ENCODE measurements around the gene AP4E1.
"Not testable (repeated sequence)": the region's sequence is repeated elsewhere in the genome, so short reads cannot be mapped to it uniquely, and the experiment has no call there.

The AP4E1 gene

GRCh38 chr15:50939911-50940310, 31.4 kb downstream of the AP4E1 start:
- FAIRE-seq, result no peak
- no peak for DNase-seq (ENCODE audit: extremely low spot score, insufficient read length, low read depth)

- FAIRE-seq, result peak; percentile 21
These were observed 32.0 kb downstream of the AP4E1 start for GRCh38 chr15:50940506-50940905.

GRCh38 chr15:50943638-50944037, 35.2 kb downstream of the AP4E1 start:
- FAIRE-seq (no peak), DNase-seq (ENCODE audit: extremely low spot score, insufficient read length, low read depth) (no peak)

More at GRCh38 chr15:50940506-50940905, 32.0 kb downstream of the AP4E1 start:
- DNase-seq (ENCODE audit: extremely low spot score, insufficient read length, low read depth), result no peak

GRCh38 chr15:50944672-50945071, 36.2 kb downstream of the AP4E1 start:
- no peak for FAIRE-seq
- no peak for DNase-seq (ENCODE audit: extremely low spot score, insufficient read length, low read depth)

- FAIRE-seq (no peak), DNase-seq (ENCODE audit: extremely low spot score, insufficient read length, low read depth) (no peak)
These were observed 37.2 kb downstream of the AP4E1 start for GRCh38 chr15:50945725-50946124.

- not testable (repeated sequence) for DNase-seq (ENCODE audit: extremely low spot score, insufficient read length, low read depth); FAIRE-seq
These were observed 42.3 kb downstream of the AP4E1 start for GRCh38 chr15:50950745-50951144.

GRCh38 chr15:50953302-50953701, 44.8 kb downstream of the AP4E1 start:
- DNase-seq (ENCODE audit: extremely low spot score, insufficient read length, low read depth), result no peak
- FAIRE-seq, result no peak

GRCh38 chr15:50954837-50955236, 46.4 kb downstream of the AP4E1 start:
- DNase-seq (ENCODE audit: extremely low spot score, insufficient read length, low read depth); FAIRE-seq: not testable (repeated sequence)

GRCh38 chr15:50959717-50960116, 51.2 kb downstream of the AP4E1 start:
- DNase-seq (ENCODE audit: extremely low spot score, insufficient read length, low read depth), result no peak
- FAIRE-seq, result no peak

GRCh38 chr15:50964075-50964474, 55.6 kb downstream of the AP4E1 start:
- DNase-seq (ENCODE audit: extremely low spot score, insufficient read length, low read depth) (no peak), FAIRE-seq (no peak)

GRCh38 chr15:50968353-50968752, 59.9 kb downstream of the AP4E1 start:
- DNase-seq (ENCODE audit: extremely low spot score, insufficient read length, low read depth), result no peak
- FAIRE-seq, result no peak

- peak; percentile 12 for FAIRE-seq
- no peak for DNase-seq (ENCODE audit: extremely low spot score, insufficient read length, low read depth)
These were observed 62.0 kb downstream of the AP4E1 start for GRCh38 chr15:50970524-50970923.

- FAIRE-seq (no peak), DNase-seq (ENCODE audit: extremely low spot score, insufficient read length, low read depth) (no peak)
These were observed 62.6 kb downstream of the AP4E1 start for GRCh38 chr15:50971115-50971514.

GRCh38 chr15:50971542-50971941, 63.1 kb downstream of the AP4E1 start:
- FAIRE-seq, result no peak
- DNase-seq (ENCODE audit: extremely low spot score, insufficient read length, low read depth), result no peak

GRCh38 chr15:50973605-50974004, 65.1 kb downstream of the AP4E1 start:
- DNase-seq (ENCODE audit: extremely low spot score, insufficient read length, low read depth) (no peak), FAIRE-seq (no peak)

GRCh38 chr15:50977162-50977561, 68.7 kb downstream of the AP4E1 start:
- DNase-seq (ENCODE audit: extremely low spot score, insufficient read length, low read depth), result no peak
- FAIRE-seq, result no peak

- DNase-seq (ENCODE audit: extremely low spot score, insufficient read length, low read depth) (no peak), FAIRE-seq (no peak)
These were observed 70.1 kb downstream of the AP4E1 start for GRCh38 chr15:50978580-50978979.

- DNase-seq (ENCODE audit: extremely low spot score, insufficient read length, low read depth), result no peak
- no peak for FAIRE-seq
These were observed 70.6 kb downstream of the AP4E1 start for GRCh38 chr15:50979041-50979440.

- FAIRE-seq (no peak), DNase-seq (ENCODE audit: extremely low spot score, insufficient read length, low read depth) (no peak)
These were observed 85.1 kb downstream of the AP4E1 start for GRCh38 chr15:50993598-50993997.

GRCh38 chr15:50996641-50997040, 88.2 kb downstream of the AP4E1 start:
- no peak for FAIRE-seq

GRCh38 chr15:50997371-50998051, 89.0 kb downstream of the AP4E1 start:
- FAIRE-seq (no peak), DNase-seq (ENCODE audit: extremely low spot score, insufficient read length, low read depth) (no peak)

More at GRCh38 chr15:50996641-50997040, 88.2 kb downstream of the AP4E1 start:
- DNase-seq (ENCODE audit: extremely low spot score, insufficient read length, low read depth), result no peak

GRCh38 chr15:51004103-51004551, 95.6 kb downstream of the AP4E1 start:
- no peak for DNase-seq (ENCODE audit: extremely low spot score, insufficient read length, low read depth)
- no peak for FAIRE-seq

All from GM18507 (cell line).